ENCODE data around the gene TRPM2. TPM values are rescaled to one million over a fixed set of nuclear protein-coding genes. Genes with fewer than 3 reads are reported as not detected.

TRPM2 gene
- total RNA-seq, 1 experiment from 2014 or later: 0.26 TPM

DNA sequence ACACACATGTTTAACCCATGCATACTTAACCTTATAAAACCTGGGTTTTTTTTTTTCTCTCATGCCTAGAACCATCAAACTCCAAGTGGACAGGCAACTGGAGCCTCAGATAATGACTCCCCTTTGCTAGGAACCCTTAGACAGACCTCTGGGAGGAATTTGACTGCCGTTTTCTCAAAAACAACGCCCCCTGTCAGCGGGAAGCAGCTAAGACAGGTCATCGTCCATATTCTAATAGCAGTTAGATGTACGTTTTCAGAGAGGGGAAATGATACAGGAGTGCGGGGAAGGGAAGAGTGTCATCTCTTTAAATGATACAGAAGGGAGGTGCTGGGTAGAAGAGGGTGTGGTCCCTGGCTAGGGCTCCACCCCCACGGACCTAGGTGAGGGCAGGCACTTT, 136.5 kb downstream of the TRPM2 start:
- intact Hi-C loops (cut with micrococcal nuclease; ENCODE audit: unreplicated experiment) (no loop called here), in situ Hi-C loops (cut with HindIII; ENCODE audit: low pct_unique_long_range_greater_than_20kb, low sequenced_read_pairs) (no loop called here)
- Histone ChIP-seq H3K9me3 (ENCODE audit: control insufficient read depth, insufficient read depth, low read depth, low read length) (no peaks in the 10 kb centered on the region), H3K4me3 (ENCODE audit: low read depth in 2 of 2, low read length in 2 of 2) (no peak overlapping the region), H3K27me3 (ENCODE audit: control insufficient read depth, insufficient read depth, low read length) (no peaks in the 10 kb centered on the region), H3K4me1 (ENCODE audit: control insufficient read depth, insufficient read depth, low read length) (no peaks in the 10 kb centered on the region), H3K36me3 (ENCODE audit: control insufficient read depth, insufficient read depth, low read length) (no peaks in the 10 kb centered on the region), H3K27ac (ENCODE audit: low read length) (no peak overlapping the region)
- no peak for ATAC-seq
- DNase-seq (ENCODE audit: low read depth, low spot score): no peak
- ChIA-PET CTCF (interaction anchor here (0.9 kb wide), 1 partner anchor 90 kb away, joined by 4 read pairs; the partner anchor contains the start of gene KRTAP10-5), POLR2A (no interaction called here)
- TF ChIP-seq, protein P1, sequence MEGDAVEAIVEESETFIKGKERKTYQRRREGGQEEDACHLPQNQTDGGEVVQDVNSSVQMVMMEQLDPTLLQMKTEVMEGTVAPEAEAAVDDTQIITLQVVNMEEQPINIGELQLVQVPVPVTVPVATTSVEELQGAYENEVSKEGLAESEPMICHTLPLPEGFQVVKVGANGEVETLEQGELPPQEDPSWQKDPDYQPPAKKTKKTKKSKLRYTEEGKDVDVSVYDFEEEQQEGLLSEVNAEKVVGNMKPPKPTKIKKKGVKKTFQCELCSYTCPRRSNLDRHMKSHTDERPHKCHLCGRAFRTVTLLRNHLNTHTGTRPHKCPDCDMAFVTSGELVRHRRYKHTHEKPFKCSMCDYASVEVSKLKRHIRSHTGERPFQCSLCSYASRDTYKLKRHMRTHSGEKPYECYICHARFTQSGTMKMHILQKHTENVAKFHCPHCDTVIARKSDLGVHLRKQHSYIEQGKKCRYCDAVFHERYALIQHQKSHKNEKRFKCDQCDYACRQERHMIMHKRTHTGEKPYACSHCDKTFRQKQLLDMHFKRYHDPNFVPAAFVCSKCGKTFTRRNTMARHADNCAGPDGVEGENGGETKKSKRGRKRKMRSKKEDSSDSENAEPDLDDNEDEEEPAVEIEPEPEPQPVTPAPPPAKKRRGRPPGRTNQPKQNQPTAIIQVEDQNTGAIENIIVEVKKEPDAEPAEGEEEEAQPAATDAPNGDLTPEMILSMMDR (IDR thresholded peaks at IDR 0.05): no peak; the same call in 1 of the 2 replicates
- TF ChIP-seq, protein P2, sequence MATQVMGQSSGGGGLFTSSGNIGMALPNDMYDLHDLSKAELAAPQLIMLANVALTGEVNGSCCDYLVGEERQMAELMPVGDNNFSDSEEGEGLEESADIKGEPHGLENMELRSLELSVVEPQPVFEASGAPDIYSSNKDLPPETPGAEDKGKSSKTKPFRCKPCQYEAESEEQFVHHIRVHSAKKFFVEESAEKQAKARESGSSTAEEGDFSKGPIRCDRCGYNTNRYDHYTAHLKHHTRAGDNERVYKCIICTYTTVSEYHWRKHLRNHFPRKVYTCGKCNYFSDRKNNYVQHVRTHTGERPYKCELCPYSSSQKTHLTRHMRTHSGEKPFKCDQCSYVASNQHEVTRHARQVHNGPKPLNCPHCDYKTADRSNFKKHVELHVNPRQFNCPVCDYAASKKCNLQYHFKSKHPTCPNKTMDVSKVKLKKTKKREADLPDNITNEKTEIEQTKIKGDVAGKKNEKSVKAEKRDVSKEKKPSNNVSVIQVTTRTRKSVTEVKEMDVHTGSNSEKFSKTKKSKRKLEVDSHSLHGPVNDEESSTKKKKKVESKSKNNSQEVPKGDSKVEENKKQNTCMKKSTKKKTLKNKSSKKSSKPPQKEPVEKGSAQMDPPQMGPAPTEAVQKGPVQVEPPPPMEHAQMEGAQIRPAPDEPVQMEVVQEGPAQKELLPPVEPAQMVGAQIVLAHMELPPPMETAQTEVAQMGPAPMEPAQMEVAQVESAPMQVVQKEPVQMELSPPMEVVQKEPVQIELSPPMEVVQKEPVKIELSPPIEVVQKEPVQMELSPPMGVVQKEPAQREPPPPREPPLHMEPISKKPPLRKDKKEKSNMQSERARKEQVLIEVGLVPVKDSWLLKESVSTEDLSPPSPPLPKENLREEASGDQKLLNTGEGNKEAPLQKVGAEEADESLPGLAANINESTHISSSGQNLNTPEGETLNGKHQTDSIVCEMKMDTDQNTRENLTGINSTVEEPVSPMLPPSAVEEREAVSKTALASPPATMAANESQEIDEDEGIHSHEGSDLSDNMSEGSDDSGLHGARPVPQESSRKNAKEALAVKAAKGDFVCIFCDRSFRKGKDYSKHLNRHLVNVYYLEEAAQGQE (IDR thresholded peaks at IDR 0.05; ENCODE audit: insufficient read depth in 1 of 2, low read depth in 2 of 2, low read length in 1 of 2): no peak
- TF ChIP-seq SIN3A (IDR thresholded peaks at IDR 0.05; ENCODE audit: borderline replicate concordance, insufficient read depth, low read depth, low read length) (no peak), POLR2AphosphoS5 (IDR thresholded peaks at IDR 0.05; ENCODE audit: low read depth, low read length) (no peak), TCF7L2 (IDR thresholded peaks at IDR 0.05; ENCODE audit: low read depth, low read length) (no peak)
- BruUV-seq (replicated peaks): no TSS peak

DNA sequence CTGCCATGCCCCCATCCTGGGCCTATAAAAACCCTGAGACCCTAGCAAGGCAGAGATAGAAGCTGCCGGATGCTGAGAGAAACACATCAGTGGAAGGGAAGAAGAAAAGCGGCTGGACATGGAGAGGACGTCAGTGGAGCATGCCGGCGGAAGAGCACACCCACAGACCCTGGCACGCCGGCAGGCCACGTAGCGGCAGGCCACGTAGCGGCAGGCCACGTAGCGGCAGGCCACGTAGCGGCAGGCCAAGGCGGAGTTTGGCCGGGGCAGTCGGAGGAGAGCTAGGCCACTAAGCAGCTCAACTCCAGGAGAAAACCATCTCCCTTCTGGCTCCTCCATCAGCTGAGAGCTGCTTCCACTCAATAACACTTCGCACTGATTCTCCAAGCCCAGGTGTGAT, 137.0 kb downstream of the TRPM2 start:
- DNase-seq (ENCODE audit: low read depth, low spot score) (no peak), ATAC-seq (no peak)
- Histone ChIP-seq H3K9me3 (ENCODE audit: control insufficient read depth, insufficient read depth, low read depth, low read length) (no peaks in the 10 kb centered on the region), H3K27ac (ENCODE audit: low read length) (no peak overlapping the region), H3K36me3 (ENCODE audit: control insufficient read depth, insufficient read depth, low read length) (no peaks in the 10 kb centered on the region), H3K4me1 (ENCODE audit: control insufficient read depth, insufficient read depth, low read length) (no peaks in the 10 kb centered on the region), H3K27me3 (ENCODE audit: control insufficient read depth, insufficient read depth, low read length) (no peaks in the 10 kb centered on the region), H3K4me3 (ENCODE audit: low read depth in 2 of 2, low read length in 2 of 2) (no peak overlapping the region)
- in situ Hi-C loops (cut with HindIII; ENCODE audit: low pct_unique_long_range_greater_than_20kb, low sequenced_read_pairs): no loop called here
- TF ChIP-seq, protein P1 (IDR thresholded peaks at IDR 0.05): no peak
- BruUV-seq (replicated peaks): no TSS peak
- intact Hi-C loops (cut with micrococcal nuclease; ENCODE audit: unreplicated experiment): no loop called here
- ChIA-PET POLR2A (no interaction called here), CTCF (no interaction called here)
